HepG2 (cell line): ENCODE data around the gene ARMH1. TPM values are rescaled to one million over a fixed set of nuclear protein-coding genes. Genes with fewer than 3 reads are reported as not detected.
A peak's percentile ranks its signal among the peaks of the same experiment; 100 is the strongest.

Experiments used
- AKAP8 ChIP-seq: sonication (generic); formaldehyde crosslinking; IDR thresholded peaks from 2 replicates; pipeline ENCODE4 v1.5.1; 2020; ENCODE audit warnings: mild to moderate bottlenecking, missing genetic modification reagents
- ARHGAP35 ChIP-seq: sonication (generic); formaldehyde crosslinking; IDR thresholded peaks from 2 replicates; pipeline ENCODE4 v1.9.0; 2022; ENCODE audit warnings: mild to moderate bottlenecking, inconsistent platforms, moderate library complexity, missing genetic modification reagents, borderline replicate concordance
- ARID5B ChIP-seq: IDR thresholded peaks from 2 replicates; pipeline ENCODE4 v1.4.0; 2020; ENCODE audit warnings: mild to moderate bottlenecking, missing genetic modification reagents
- BORCS8-MEF2B ChIP-seq: sonication (generic); formaldehyde crosslinking; IDR thresholded peaks from 2 replicates; pipeline ENCODE4 v1.8.0; 2022; ENCODE audit warnings: mild to moderate bottlenecking, missing genetic modification reagents
- ELF3 ChIP-seq: IDR thresholded peaks from 2 replicates; pipeline ENCODE4 v1.6.1; 2016; ENCODE audit warnings: missing genetic modification reagents, missing compliant biosample characterization
- FOSL2 ChIP-seq: sonication (generic); formaldehyde crosslinking; IDR thresholded peaks from 2 replicates; pipeline ENCODE4 v1.4.0; 2020; ENCODE audit warnings: missing genetic modification reagents
- HES4 ChIP-seq: sonication (generic); formaldehyde crosslinking; IDR thresholded peaks from 2 replicates; pipeline ENCODE4 v1.9.0; 2021; ENCODE audit warnings: mild to moderate bottlenecking, missing genetic modification reagents, borderline replicate concordance
- MLX ChIP-seq: IDR thresholded peaks from 2 replicates; pipeline ENCODE4 v1.6.1; 2016
- PLSCR1 ChIP-seq: sonication (generic); formaldehyde crosslinking; IDR thresholded peaks from 2 replicates; pipeline ENCODE4 v1.5.0; 2020; ENCODE audit warnings: missing genetic modification reagents, mild to moderate bottlenecking, borderline replicate concordance
- RBAK ChIP-seq: sonication (generic); formaldehyde crosslinking; IDR thresholded peaks from 2 replicates; pipeline ENCODE4 v1.5.1; 2020; ENCODE audit warnings: mild to moderate bottlenecking, missing genetic modification reagents
- SMAD1 ChIP-seq: sonication (generic); formaldehyde crosslinking; IDR thresholded peaks from 2 replicates; pipeline ENCODE4 v1.4.0; 2020; ENCODE audit warnings: missing genetic modification reagents, low read depth, mild to moderate bottlenecking, borderline replicate concordance
- SRSF9 ChIP-seq: fragments of 200-400 bp; formaldehyde crosslinking; IDR thresholded peaks from 2 replicates; pipeline ENCODE4 v1.6.1; 2018; ENCODE audit warnings: borderline replicate concordance, mild to moderate bottlenecking, low read depth, low read length; ENCODE audit not compliant: insufficient read depth, poor library complexity, severe bottlenecking
- UBTF ChIP-seq: sonication (generic); formaldehyde crosslinking; IDR thresholded peaks from 2 replicates; pipeline ENCODE4 v1.4.0; 2020; ENCODE audit warnings: mild to moderate bottlenecking, missing genetic modification reagents
- XRCC5 ChIP-seq: fragments of 200-400 bp; formaldehyde crosslinking; optimal IDR thresholded peaks from 2 replicates; pipeline ENCODE3; 2017; ENCODE audit warnings: mild to moderate bottlenecking, low read length
- ZFP91 ChIP-seq: sonication (generic); formaldehyde crosslinking; IDR thresholded peaks from 2 replicates; pipeline ENCODE4 v1.9.0; 2022; ENCODE audit warnings: missing genetic modification reagents, mild to moderate bottlenecking, borderline replicate concordance
- ZKSCAN5 ChIP-seq: sonication (generic); formaldehyde crosslinking; IDR thresholded peaks from 2 replicates; pipeline ENCODE4 v1.5.1; 2020; ENCODE audit warnings: mild to moderate bottlenecking, missing genetic modification reagents
- ZNF230 ChIP-seq: sonication (generic); formaldehyde crosslinking; IDR thresholded peaks from 2 replicates; pipeline ENCODE4 v1.4.0; 2020; ENCODE audit warnings: mild to moderate bottlenecking, missing genetic modification reagents
- ZNF331 ChIP-seq: sonication (generic); formaldehyde crosslinking; IDR thresholded peaks from 2 replicates; pipeline ENCODE4 v1.4.0; 2020; ENCODE audit warnings: missing genetic modification reagents
- ZNF335 ChIP-seq: sonication (generic); formaldehyde crosslinking; IDR thresholded peaks from 2 replicates; pipeline ENCODE4 v1.4.0; 2020; ENCODE audit warnings: missing genetic modification reagents
- polyA plus RNA-seq, 8 experiments: library from polyadenylated mRNA; depleted of rRNA in 3 of 8; stranded (reverse) in 7 of 8; unstranded in 1 of 8; fragments of >200 nt; fragmentation: Illumina TruSeq in 4 of 8; extraction: Trizol in 4 of 8; gene quantifications; 2 replicates each; pipeline versions ENCODE4 v1.2.1 to v1.2.3, GENCODE V29; 2011 to 2016; ENCODE audit warnings: low read depth in 4 of 8, missing spikeins in 1 of 8, mixed read lengths in 1 of 8; ENCODE audit not compliant: insufficient read depth in 1 of 8
- total RNA-seq, 5 experiments: library from RNA; depleted of rRNA; stranded (reverse); fragments of >200 nt; fragmentation: Illumina TruSeq; extraction: Trizol; gene quantifications; 2 replicates each; pipeline ENCODE4 v1.2.3, GENCODE V29; 2016; ENCODE audit warnings: low read depth in 1 of 5

ARMH1 gene
- total and polyA plus RNA-seq, 2 of the 13 experiments (the other 11 are each of a cell fraction or from before 2014, with no cell fraction given), result 0.69 TPM; not detected in 1

GRCh38 chr1:44677201-44677766 lies 2.8 kb downstream of the ARMH1 start (continued):
- TF ChIP-seq MLX (CRISPR knock-in tag) (no peak), AKAP8 (no peak), HES4 (no peak), XRCC5 (peak; percentile 36), SRSF9 (no peak), SMAD1 (no peak), ARHGAP35 (CRISPR knock-in tag) (no peak), ELF3 (CRISPR knock-in tag) (peak; percentile 44; the same call in 1 of the 2 replicates), ARID5B (CRISPR knock-in tag) (peak; percentile 50), ZNF230 (no peak), BORCS8-MEF2B (no peak), UBTF (CRISPR knock-in tag) (no peak), ZFP91 (CRISPR knock-in tag) (no peak), RBAK (peak; percentile 87), FOSL2 (no peak), ZNF335 (CRISPR knock-in tag) (no peak), ZNF331 (CRISPR knock-in tag) (0 out of 2 replicates have a peak, but pooled peaks have one; percentile 48), PLSCR1 (CRISPR knock-in tag) (no peak), ZKSCAN5 (no peak)
